GM12873 (cell line): ENCODE results near the gene MIOS.

ENCODE experiments used
- CTCF ChIP-seq: IDR thresholded peaks from 2 replicates; pipeline ENCODE4 v1.5.1; 2012; ENCODE audit warnings: low read depth, mild to moderate bottlenecking, moderate library complexity, low read length, control low read depth; ENCODE audit not compliant: insufficient read depth; ENCODE audit errors: missing control alignments

The MIOS gene

GRCh38 chr7:7554021-7554432, 12.7 kb upstream of the MIOS start:
- TF ChIP-seq CTCF: no peak

GRCh38 chr7:7554649-7555575, 11.8 kb upstream of the MIOS start:
- no peak for TF ChIP-seq CTCF

GRCh38 chr7:7556852-7557251, 9.8 kb upstream of the MIOS start:
- no peak for TF ChIP-seq CTCF

- TF ChIP-seq CTCF: no peak
Observed at GRCh38 chr7:7557252-7557651, 9.4 kb upstream of the MIOS start.

- TF ChIP-seq CTCF: no peak
Observed at GRCh38 chr7:7562736-7563135, 3.9 kb upstream of the MIOS start.

GRCh38 chr7:7563269-7563668, 3.4 kb upstream of the MIOS start:
- no peak for TF ChIP-seq CTCF

- TF ChIP-seq CTCF: no peak
Observed at GRCh38 chr7:7563813-7564212, 2.9 kb upstream of the MIOS start.
